NCI-H2227 (cell line): Measurements from ENCODE around the gene CPM.
A peak's percentile ranks its signal among the peaks of the same experiment; 100 is the strongest.
"Not testable (repeated sequence)": the region's sequence is repeated elsewhere in the genome, so short reads cannot be mapped to it uniquely, and the experiment has no call there.

Source experiments
- DNase-seq: peaks from one replicate; lab custom pipeline; 2025; ENCODE audit not compliant: unreplicated experiment; lab: John Stamatoyannopoulos, UW

The CPM gene

DNA sequence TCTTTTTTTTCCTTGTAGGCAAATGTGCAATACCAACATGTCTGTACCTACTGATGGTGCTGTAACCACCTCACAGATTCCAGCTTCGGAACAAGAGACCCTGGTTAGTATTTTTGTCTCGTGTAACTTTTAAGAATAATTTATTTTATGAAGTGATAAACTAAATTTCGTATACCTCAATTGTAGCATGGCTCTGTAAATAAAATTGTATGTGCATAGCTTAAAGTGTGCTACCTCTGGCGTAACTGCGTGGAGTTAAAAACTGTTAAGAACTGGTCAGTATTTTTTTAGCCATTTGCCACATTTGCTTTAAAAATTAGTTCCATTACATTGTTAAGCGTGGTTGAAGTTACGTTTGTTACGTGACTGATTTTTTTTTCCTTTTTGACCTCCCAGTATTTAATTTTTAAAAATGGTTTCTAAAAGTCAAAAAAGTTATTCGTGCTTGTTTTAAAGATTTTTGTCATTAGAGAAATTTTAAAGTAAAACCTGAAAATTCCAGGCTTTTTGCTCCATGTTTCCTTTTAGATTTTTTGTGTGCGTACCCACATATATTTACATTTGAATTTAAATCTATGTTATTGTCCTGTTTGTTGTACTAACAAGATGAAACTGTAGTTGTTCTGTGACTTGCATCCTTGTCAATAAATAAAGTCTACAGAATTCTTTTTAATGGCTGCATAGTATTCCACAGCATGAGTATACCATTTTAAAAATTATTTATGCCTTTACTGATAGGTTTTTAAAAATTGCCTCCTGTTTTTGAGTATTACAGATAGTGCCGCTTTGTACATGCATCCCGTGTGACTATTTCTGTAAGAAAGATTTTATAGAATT is 123.6 kb downstream of the CPM start:
- DNase-seq, result no peak

DNA sequence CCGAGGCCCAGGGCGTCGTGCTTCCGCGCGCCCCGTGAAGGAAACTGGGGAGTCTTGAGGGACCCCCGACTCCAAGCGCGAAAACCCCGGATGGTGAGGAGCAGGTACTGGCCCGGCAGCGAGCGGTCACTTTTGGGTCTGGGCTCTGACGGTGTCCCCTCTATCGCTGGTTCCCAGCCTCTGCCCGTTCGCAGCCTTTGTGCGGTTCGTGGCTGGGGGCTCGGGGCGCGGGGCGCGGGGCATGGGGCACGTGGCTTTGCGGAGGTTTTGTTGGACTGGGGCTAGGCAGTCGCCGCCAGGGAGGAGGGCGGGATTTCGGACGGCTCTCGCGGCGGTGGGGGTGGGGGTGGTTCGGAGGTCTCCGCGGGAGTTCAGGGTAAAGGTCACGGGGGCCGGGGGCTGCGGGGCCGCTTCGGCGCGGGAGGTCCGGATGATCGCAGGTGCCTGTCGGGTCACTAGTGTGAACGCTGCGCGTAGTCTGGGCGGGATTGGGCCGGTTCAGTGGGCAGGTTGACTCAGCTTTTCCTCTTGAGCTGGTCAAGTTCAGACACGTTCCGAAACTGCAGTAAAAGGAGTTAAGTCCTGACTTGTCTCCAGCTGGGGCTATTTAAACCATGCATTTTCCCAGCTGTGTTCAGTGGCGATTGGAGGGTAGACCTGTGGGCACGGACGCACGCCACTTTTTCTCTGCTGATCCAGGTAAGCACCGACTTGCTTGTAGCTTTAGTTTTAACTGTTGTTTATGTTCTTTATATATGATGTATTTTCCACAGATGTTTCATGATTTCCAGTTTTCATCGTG is 124.4 kb downstream of the CPM start:
- peak; percentile 67 for DNase-seq

DNA sequence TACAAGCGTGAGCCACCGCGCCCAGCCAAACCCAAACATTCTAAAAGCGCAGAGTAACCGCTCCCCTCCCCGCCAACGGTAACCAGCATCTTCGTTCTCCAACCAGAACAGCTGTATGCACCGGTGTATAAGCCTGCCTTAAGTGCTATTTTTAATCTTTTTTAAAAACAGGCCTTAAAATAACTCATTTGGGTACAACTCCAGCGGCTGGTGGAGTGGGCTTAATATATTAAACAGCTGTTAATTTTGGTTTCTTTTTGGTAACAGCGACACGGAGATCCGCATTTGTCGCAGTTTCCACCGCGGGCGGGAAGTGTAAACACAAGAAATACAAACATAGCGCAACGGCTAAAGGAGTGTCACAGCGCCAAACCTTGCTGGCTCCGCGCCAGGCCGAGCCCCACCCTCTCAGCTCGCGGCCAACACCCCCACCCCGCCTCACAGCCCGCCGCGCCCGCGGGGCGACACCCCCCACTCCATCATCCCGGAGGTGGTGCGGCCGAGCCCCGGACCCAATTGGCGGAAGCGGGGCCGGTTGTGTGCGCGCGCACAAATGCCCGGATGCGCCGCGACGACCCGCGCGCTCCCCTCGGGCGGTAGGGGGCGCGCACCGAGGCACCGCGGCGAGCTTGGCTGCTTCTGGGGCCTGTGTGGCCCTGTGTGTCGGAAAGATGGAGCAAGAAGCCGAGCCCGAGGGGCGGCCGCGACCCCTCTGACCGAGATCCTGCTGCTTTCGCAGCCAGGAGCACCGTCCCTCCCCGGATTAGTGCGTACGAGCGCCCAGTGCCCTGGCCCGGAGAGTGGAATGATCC is 125.2 kb downstream of the CPM start, which contains the start of gene MDM2:
Gene MDM2 (plus strand): TSS at position 602 of the 812 bp plus-strand sequence. CDS start 301 bp downstream, outside the sequence.
- peak; percentile 96 for DNase-seq

DNA sequence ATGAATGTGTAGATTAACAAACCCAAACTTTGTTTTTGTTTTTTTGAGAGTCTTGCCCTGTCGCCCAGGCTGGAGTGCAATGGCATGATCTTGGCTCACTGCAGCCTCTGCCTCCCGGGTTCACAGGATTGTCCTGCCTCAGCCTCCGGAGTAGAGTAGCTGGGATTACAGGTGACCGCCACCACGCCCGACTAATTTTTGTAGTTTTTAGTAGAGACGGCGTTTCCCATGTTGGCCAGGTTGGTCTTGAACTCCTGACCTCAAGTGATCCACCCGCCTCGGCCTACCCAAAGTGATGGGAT is 125.7 kb downstream of the CPM start:
- not testable (repeated sequence) for DNase-seq

DNA sequence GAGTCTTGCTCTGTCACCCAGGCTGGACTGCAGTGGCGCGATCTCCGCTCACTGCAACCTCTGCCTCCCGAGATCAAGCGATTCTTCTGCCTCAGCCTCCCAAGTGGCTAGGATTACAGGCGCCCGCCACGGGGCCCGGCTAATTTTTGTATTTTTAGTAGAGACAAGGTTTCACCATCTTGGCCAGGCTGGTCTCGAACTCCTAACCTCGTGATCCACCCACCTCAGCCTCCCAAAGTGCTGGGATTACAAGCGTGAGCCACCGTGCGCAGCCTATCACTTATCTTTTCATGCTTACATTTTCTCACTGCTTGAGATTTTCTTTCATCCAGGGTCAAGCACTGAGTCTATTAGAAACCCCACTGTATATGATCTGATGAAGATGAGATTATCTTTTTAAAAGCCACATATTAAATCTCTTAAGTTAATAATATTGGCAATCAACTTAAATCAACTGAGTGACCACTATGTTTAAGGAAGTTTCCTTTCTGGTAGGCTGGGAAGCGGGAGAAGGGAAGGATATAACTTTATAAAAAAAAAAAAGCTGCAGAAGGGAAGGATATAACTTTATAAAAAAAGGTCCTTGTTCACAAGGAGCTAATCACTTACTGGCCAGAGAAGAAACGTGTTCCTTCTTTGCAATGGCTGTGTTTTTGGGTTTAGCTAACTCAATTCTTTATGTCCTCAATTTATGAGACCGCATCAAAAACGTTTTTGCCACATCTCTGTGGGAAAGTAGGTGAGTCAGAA is 126.3 kb downstream of the CPM start:
- no peak for DNase-seq

DNA sequence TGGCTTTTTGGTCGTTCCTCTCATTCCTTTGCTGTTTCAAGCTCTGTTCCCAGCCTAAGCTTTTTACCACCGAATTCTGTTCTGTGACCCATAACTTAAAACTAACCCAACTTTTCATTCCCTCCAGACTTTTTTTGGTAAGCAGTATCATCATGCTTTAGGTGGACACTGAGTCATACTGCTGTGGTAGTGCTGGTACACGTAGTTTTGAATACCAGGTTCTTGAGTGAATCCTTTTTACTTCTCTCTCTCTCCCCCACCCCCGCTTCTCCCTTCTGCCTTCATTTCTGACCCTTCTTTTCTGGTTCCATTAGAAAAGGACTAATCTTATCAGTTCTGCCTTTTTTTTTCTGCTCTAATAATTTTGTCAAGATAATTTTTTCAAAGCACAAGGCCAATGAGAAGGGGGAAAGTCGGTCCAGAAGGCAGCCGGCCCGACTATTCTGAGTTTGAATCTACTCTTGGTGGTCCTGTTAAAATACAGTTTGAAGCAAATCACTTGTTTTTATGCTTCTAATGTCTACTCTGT is 127.3 kb downstream of the CPM start:
- DNase-seq, result no peak

DNA sequence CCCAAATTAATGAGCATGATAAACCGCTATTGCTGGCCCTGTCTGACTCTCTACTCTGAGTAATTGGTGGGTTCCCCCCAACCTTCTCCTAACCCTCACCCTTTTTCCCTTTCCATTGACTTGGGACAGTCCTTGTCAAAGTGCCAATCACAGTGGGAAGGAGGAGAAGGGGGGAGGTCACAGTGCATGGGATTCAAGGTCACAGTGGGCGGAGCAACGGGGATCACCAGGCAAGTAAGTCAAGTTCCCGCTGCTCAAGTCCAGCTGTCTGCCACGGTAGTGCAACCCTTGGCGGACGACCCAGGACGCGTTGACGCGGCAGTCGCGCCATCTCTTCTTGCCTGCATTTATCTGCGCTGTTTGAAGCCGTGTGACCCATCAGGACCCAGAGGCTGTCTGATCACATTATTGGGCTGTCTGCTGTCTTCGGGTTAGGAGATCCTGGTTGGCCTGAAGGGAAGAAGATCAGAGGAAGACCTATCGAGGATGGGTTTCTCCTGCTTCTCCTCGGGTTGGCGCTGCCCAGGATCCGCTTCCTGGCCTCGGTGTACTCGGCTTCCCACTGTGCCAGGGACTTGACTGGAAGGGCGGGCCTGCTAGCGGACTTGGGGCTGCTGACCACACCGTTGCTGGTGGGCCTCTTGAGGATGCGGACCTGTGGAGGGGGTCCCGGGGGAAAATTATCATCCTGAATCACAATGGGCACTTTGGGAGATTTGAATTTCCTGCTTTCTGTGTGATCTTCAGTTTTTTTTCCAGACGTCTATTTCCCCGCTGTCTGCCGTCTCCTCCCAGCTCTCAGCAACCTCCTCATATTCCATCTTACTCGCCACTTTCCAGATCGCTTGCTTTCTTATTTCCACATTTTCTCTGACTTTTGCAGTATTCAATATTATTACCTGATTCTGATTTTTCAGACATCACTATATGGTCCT is 128.0 kb downstream of the CPM start:
- DNase-seq, result no peak

DNA sequence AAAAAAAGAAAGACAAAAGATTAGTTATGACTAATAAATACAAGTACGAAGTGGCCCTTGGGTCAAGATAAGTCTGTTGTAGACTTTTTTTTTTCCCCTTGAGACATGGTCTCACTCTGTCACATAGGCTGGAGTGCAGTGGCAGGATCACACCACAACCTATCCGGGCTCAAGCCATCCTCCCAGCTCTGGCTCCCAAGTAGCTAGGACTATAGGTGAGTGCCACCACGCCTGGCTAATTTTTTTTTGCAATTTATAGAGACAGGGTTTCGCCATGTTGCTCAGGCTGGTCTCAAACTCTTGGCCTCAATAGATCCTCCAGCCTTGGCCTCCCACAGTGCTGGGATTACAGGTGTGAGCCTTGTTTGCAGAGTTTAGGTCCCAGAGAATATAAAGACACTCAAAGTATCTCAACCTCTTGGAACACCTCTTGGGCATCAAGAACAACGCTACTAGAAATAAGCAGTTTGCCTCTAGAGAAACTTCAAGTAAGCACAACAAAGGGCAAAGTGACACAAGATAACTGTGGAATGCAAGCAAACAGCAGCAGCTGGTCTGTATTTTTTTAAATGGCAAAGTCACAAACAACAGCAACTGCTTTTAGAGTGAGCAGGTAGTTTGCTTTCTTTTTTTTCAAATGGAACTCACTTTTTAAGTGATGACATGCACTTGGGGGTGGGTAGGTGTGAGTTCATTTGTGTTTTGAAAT is 128.9 kb downstream of the CPM start:
- DNase-seq, result no peak

DNA sequence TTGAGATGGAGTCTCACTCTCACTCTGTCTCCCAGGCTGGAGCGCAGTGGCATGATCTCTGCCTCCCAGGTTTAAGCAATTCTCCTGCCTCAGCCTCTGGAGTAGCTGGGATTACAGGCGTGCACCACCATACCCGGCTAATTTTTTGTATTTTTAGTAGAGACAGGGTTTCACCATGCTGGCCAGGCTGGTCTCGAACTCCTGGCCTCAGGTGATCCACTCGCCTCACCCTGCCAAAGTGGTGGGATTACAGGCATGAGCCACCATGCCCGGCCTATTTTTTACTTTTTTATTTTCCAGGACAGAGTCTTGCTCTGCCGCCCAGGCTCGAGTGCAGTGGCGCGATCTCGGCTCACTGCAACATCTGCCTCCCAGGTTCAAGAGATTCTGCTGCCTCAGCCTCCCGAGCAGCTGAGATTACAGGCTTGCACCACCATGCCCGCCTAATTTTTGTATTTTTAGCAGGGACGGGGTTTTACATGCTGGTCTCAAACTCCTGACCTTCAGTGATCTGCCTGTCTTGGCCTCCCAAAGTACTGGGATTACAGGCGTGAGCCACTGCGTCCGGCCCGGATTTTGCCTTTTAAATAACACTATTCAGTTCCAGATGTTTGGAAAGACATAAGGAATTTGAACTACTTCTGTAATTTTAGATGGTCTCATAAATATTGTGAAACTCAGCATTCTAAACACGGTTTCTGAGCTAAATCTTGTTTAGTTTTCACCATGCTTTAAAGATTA is 129.9 kb downstream of the CPM start:
- DNase-seq, result not testable (repeated sequence)

DNA sequence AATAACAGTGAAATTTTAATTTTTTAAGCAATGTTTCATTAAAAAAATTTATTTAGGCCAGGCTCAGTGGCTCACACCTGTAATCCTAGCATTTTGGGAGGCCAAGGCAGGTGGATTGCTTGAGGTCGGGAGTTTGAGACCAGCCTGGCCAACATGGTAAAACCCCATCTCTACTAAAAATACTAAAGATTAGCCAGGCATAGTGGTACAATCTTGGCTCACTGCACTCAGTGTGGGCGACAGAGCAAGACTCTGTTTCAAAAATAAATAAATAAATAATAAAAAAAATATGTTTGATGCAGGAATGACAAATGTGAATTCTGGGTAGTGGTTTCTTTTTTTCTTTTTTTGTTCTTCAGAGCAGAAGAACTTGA is 130.6 kb downstream of the CPM start:
- DNase-seq, result not testable (repeated sequence)
